MG63 (cell line): Measurements from ENCODE around the gene ATP6V0B. TPM values are rescaled to one million over a fixed set of nuclear protein-coding genes. Genes with fewer than 3 reads are reported as not detected.

Experiments used
- DNase-seq: peaks from one replicate; pipeline ENCODE4 v3.0.0-alpha.2; 2020
- H3K27me3 ChIP-seq: fragments of 250-450 bp; sonication (Bioruptor Pico); 2 replicates; pipeline ENCODE4 v1.5.1; 2020; ENCODE audit warnings: mild to moderate bottlenecking, moderate library complexity
- H3K36me3 ChIP-seq: fragments of 250-450 bp; sonication (Bioruptor Pico); 2 replicates; pipeline ENCODE4 v1.5.1; 2020; ENCODE audit warnings: mild to moderate bottlenecking, moderate library complexity
- H3K4me3 ChIP-seq: fragments of 250-450 bp; sonication (Bioruptor Pico); 2 replicates; pipeline ENCODE4 v1.5.1; 2020; ENCODE audit warnings: mild to moderate bottlenecking, moderate library complexity
- H3K9me3 ChIP-seq: fragments of 250-450 bp; sonication (Bioruptor Pico); 2 replicates; pipeline ENCODE4 v1.5.1; 2020; ENCODE audit warnings: mild to moderate bottlenecking, moderate library complexity
- total RNA-seq: library from RNA; depleted of rRNA; stranded (reverse); fragments of >200 nt; shearing (Covaris generic); gene quantifications from 2 replicates; pipeline ENCODE4 v1.2.3, GENCODE V29; 2014; ENCODE audit warnings: low replicate concordance

Gene ATP6V0B
- total RNA-seq, 1 experiment from 2014 or later: 124 TPM

- Histone ChIP-seq H3K4me3 (no peak overlapping the region), H3K9me3 (no peaks in the 10 kb centered on the region), H3K36me3 (0 out of 2 replicates have a peak, but pooled peaks cover 2% of the 10 kb centered on the region), H3K27me3 (no peaks in the 10 kb centered on the region)
- DNase-seq: no peak
Observed at GRCh38 chr1:44000122-44000665, 25.4 kb downstream of the ATP6V0B start.

GRCh38 chr1:44002165-44002564 is 27.4 kb downstream of the ATP6V0B start:
- no peak overlapping the region for H3K4me3 ChIP-seq
- no peaks in the 10 kb centered on the region for H3K27me3 ChIP-seq
- DNase-seq: no peak

GRCh38 chr1:44002606-44003157 is 27.9 kb downstream of the ATP6V0B start:
- H3K36me3 ChIP-seq: peaks cover 4% of the 10 kb centered on the region; the same call in 1 of the 2 replicates
- H3K27me3 ChIP-seq: no peaks in the 10 kb centered on the region
- no peak for DNase-seq
- H3K9me3 ChIP-seq: no peaks in the 10 kb centered on the region
- no peak overlapping the region for H3K4me3 ChIP-seq

More at GRCh38 chr1:44002165-44002564, 27.4 kb downstream of the ATP6V0B start:
- Histone ChIP-seq H3K36me3 (peaks cover 4% of the 10 kb centered on the region; the same call in 1 of the 2 replicates), H3K9me3 (no peaks in the 10 kb centered on the region)

GRCh38 chr1:44008259-44008658 is 33.5 kb downstream of the ATP6V0B start:
- peaks cover 2% of the 10 kb centered on the region; the same call in 1 of the 2 replicates for H3K36me3 ChIP-seq
- no peak for DNase-seq
- H3K27me3 ChIP-seq: no peaks in the 10 kb centered on the region

GRCh38 chr1:44010935-44011471 is 36.2 kb downstream of the ATP6V0B start:
- Histone ChIP-seq H3K4me3 (no peak overlapping the region), H3K9me3 (no peaks in the 10 kb centered on the region), H3K36me3 (peaks cover 2% of the 10 kb centered on the region; the same call in 1 of the 2 replicates), H3K27me3 (no peaks in the 10 kb centered on the region)
- DNase-seq: no peak

More at GRCh38 chr1:44008259-44008658, 33.5 kb downstream of the ATP6V0B start:
- Histone ChIP-seq H3K4me3 (no peak overlapping the region), H3K9me3 (no peaks in the 10 kb centered on the region)

GRCh38 chr1:44012404-44012803 is 37.6 kb downstream of the ATP6V0B start:
- Histone ChIP-seq H3K27me3 (no peaks in the 10 kb centered on the region), H3K9me3 (no peaks in the 10 kb centered on the region), H3K36me3 (no peaks in the 10 kb centered on the region), H3K4me3 (no peak overlapping the region)
- DNase-seq: no peak

GRCh38 chr1:44012941-44013609 is 38.3 kb downstream of the ATP6V0B start:
- H3K36me3 ChIP-seq: no peaks in the 10 kb centered on the region
- H3K4me3 ChIP-seq: no peak overlapping the region
- no peak for DNase-seq
- no peaks in the 10 kb centered on the region for H3K9me3 ChIP-seq
- H3K27me3 ChIP-seq: no peaks in the 10 kb centered on the region

- no peak for DNase-seq
- no peaks in the 10 kb centered on the region for H3K36me3 ChIP-seq
- no peak overlapping the region for H3K4me3 ChIP-seq
- H3K27me3 ChIP-seq: no peaks in the 10 kb centered on the region
- no peaks in the 10 kb centered on the region for H3K9me3 ChIP-seq
Observed at GRCh38 chr1:44013949-44014348, 39.2 kb downstream of the ATP6V0B start.

GRCh38 chr1:44014365-44015104 is 39.8 kb downstream of the ATP6V0B start:
- Histone ChIP-seq H3K9me3 (no peaks in the 10 kb centered on the region), H3K36me3 (no peaks in the 10 kb centered on the region), H3K4me3 (no peak overlapping the region), H3K27me3 (no peaks in the 10 kb centered on the region)
- no peak for DNase-seq

- Histone ChIP-seq H3K9me3 (no peaks in the 10 kb centered on the region), H3K36me3 (no peaks in the 10 kb centered on the region), H3K4me3 (no peak overlapping the region), H3K27me3 (no peaks in the 10 kb centered on the region)
- DNase-seq: peak; percentile 47
Observed at GRCh38 chr1:44015206-44015605, 40.4 kb downstream of the ATP6V0B start.

- no peaks in the 10 kb centered on the region for H3K36me3 ChIP-seq
- peak; percentile 50 for DNase-seq
- no peaks in the 10 kb centered on the region for H3K9me3 ChIP-seq
- H3K27me3 ChIP-seq: no peaks in the 10 kb centered on the region
- no peak overlapping the region for H3K4me3 ChIP-seq
Observed at GRCh38 chr1:44016041-44016889, 41.5 kb downstream of the ATP6V0B start.

- Histone ChIP-seq H3K4me3 (no peak overlapping the region), H3K27me3 (no peaks in the 10 kb centered on the region), H3K9me3 (no peaks in the 10 kb centered on the region), H3K36me3 (no peaks in the 10 kb centered on the region)
- DNase-seq: no peak
Observed at GRCh38 chr1:44016890-44017400, 42.2 kb downstream of the ATP6V0B start.

- Histone ChIP-seq H3K4me3 (no peak overlapping the region), H3K9me3 (no peaks in the 10 kb centered on the region), H3K27me3 (no peaks in the 10 kb centered on the region), H3K36me3 (no peaks in the 10 kb centered on the region)
- no peak for DNase-seq
Observed at GRCh38 chr1:44019466-44019948, 44.7 kb downstream of the ATP6V0B start.

GRCh38 chr1:44020464-44020863 is 45.7 kb downstream of the ATP6V0B start:
- Histone ChIP-seq H3K4me3 (no peak overlapping the region), H3K36me3 (no peaks in the 10 kb centered on the region), H3K27me3 (no peaks in the 10 kb centered on the region), H3K9me3 (no peaks in the 10 kb centered on the region)
- no peak for DNase-seq

- H3K36me3 ChIP-seq: no peaks in the 10 kb centered on the region
- DNase-seq: no peak
- no peak overlapping the region for H3K4me3 ChIP-seq
- H3K9me3 ChIP-seq: no peaks in the 10 kb centered on the region
- H3K27me3 ChIP-seq: no peaks in the 10 kb centered on the region
Observed at GRCh38 chr1:44021156-44021555, 46.4 kb downstream of the ATP6V0B start.
